Thyroid gland (tissue), 4 donors: ENCODE measurements around the gene IQCE. TPM values are rescaled to one million over a fixed set of nuclear protein-coding genes. Genes with fewer than 3 reads are reported as not detected.

Experiments used
- DNase-seq, 2 donors: peaks; one replicate each; pipeline ENCODE4 v3.0.0-alpha.2; 2019
- H3K27ac ChIP-seq, 3 donors: fragments of 200-600 bp; sonication (generic); 1 replicate in 2 of 3; 2 replicates in 1 of 3; pipeline ENCODE4 v1.5.1; 2016 to 2019; ENCODE audit warnings: mild to moderate bottlenecking in 1 of 3, moderate library complexity in 1 of 3
- H3K27me3 ChIP-seq: fragments of 200-600 bp; sonication (generic); one replicate; pipeline ENCODE4 v1.5.1; 2019
- H3K36me3 ChIP-seq, 2 donors: fragments of 200-600 bp; sonication (generic); one replicate each; pipeline ENCODE4 v1.5.1; 2016 to 2019
- H3K4me1 ChIP-seq, 2 donors: fragments of 200-600 bp; sonication (generic); one replicate each; pipeline ENCODE4 v1.5.1; 2017 to 2019
- H3K4me3 ChIP-seq, 3 donors: fragments of 200-600 bp; sonication (generic); replicated peaks in 1 of 3; 1 replicate in 2 of 3; 2 replicates in 1 of 3; pipeline ENCODE4 v1.5.1; 2016; ENCODE audit warnings: mild to moderate bottlenecking in 1 of 3
- H3K9me3 ChIP-seq: fragments of 200-600 bp; sonication (generic); one replicate; pipeline ENCODE4 v1.5.1; 2017
- POLR2A ChIP-seq, 2 donors: fragments of 450-650 bp; IDR thresholded peaks; one replicate each; pipeline ENCODE4 v1.6.1; 2017; ENCODE audit warnings: antibody characterized with exemption in 2 of 2, mild to moderate bottlenecking in 2 of 2, moderate library complexity in 1 of 2
- WGBS, 2 donors: methylation state at CpG; one replicate each; pipeline ENCODE4 v1.1.5; 2017; 5-methylcytosine and 5-hydroxymethylcytosine counted together
- intact Hi-C: fragments of 100-400 bp; cut with DNase I; formaldehyde crosslinking; loops from one replicate; pipeline ENCODE4 v1.15.1; 2023
- total RNA-seq, 4 donors: library from RNA; depleted of rRNA; stranded (reverse); fragments of >200 nt; gene quantifications; one replicate each; pipeline ENCODE4 v1.2.3, GENCODE V29; 2016
- TF ChIP-seq, protein P1 (sequence below), 6 experiments: fragments of 200-600 bp in 3 of 6; fragments of 450-650 bp in 3 of 6; sonication (generic) in 3 of 6; IDR thresholded peaks; one replicate each; pipeline ENCODE4 v1.5.1; 2016 to 2019; ENCODE audit warnings: antibody characterized with exemption in 6 of 6, mild to moderate bottlenecking in 2 of 6, inconsistent platforms in 1 of 6, moderate library complexity in 1 of 6

IQCE gene
- total RNA-seq, 4 donors from 2014 or later, result 16.0 to 40.2 (median 37.2) TPM

DNA sequence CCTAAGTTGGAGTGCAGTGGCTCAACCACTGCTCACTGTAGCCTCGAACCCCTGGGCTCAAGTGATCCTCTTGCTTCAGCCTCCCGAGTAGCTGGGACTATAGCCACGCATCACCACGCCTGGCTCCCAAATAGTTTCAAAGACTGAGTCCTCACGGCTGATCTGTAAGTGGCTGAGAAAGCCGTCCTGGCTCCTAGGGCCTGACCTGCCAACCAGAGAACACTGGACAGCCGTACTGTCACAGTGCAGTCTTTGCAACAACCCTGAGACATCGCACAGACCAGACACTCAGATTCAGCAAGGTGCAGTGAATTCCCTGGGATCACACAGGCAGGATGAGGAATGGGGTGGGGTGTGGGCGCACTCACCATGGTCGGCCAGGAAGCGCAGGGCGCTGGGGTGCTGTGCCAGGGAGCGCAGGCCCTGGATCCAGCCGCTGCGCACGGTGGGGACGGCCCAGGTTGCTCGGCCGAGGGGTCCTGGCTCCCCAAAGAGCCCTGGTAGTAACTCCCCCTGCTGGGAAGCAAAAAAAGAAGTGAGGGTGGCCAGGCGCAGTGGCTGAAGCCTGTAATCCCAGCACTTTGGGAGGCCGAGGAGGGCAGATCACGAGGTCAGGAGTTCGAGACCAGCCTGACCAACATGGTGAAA, 14.1 kb upstream of the IQCE start:
- H3K27ac ChIP-seq, result no peak overlapping the region
- no peaks in the 10 kb centered on the region for H3K9me3 ChIP-seq
- H3K36me3 ChIP-seq, result peaks cover 41 to 44% of the 10 kb centered on the region in 2 donors
- TF ChIP-seq POLR2A (IDR thresholded peaks at IDR 0.05), result no peak
- TF ChIP-seq, protein P1, sequence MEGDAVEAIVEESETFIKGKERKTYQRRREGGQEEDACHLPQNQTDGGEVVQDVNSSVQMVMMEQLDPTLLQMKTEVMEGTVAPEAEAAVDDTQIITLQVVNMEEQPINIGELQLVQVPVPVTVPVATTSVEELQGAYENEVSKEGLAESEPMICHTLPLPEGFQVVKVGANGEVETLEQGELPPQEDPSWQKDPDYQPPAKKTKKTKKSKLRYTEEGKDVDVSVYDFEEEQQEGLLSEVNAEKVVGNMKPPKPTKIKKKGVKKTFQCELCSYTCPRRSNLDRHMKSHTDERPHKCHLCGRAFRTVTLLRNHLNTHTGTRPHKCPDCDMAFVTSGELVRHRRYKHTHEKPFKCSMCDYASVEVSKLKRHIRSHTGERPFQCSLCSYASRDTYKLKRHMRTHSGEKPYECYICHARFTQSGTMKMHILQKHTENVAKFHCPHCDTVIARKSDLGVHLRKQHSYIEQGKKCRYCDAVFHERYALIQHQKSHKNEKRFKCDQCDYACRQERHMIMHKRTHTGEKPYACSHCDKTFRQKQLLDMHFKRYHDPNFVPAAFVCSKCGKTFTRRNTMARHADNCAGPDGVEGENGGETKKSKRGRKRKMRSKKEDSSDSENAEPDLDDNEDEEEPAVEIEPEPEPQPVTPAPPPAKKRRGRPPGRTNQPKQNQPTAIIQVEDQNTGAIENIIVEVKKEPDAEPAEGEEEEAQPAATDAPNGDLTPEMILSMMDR (IDR thresholded peaks at IDR 0.05), result no peak
- H3K27me3 ChIP-seq, result no peaks in the 10 kb centered on the region
- WGBS, 2 donors, result 94% methylated on average over 20 to 21 of the region's 23 CpGs
- no peak overlapping the region for H3K4me3 ChIP-seq
- intact Hi-C loops, result no loop called here
- no peaks in the 10 kb centered on the region for H3K4me1 ChIP-seq
- no peak for DNase-seq

- H3K9me3 ChIP-seq, result no peaks in the 10 kb centered on the region
Measured at GRCh38 chr7:2545746-2546425, 12.9 kb upstream of the IQCE start.

DNA sequence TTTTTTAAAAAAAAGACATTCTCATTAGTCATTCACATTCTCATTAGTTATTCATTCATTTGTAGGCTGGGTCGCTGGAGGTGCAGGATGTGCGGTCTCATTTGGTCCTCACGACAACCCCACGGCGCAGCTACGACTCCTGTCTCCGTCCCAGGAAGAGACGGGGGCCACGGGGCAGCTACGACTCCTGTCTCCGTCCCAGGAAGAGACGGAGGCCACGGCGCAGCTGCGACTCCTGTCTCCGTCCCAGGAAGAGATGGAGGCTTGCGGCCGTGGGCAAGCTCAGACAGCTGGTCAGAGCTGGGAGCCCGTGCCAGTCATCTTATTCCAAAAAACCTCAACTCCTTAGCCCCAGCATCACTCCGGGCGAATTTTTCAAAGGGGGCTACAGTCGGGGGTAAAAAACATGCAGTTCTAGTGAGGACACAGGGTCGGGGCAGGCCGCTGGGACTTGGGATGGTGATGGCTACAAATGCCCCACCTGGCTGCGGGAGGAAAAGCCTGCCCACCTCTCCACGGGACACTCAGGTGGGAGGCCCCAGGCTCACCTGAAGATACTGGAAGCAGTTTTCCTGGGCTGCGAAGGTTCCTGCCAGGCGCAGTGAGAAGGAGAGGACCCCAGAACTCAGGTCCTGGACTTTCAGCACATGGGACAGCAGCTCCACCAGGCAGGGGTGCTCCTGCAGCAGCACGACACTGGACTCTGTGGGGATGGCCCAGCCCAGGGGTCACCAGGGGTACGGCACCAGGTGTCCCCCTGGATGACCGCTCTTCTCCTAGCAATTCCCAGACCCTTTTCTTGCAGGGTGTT, 11.8 kb upstream of the IQCE start:
- intact Hi-C loops, result no loop called here
- H3K4me3 ChIP-seq, result no peak overlapping the region
- H3K27ac ChIP-seq, result no peak overlapping the region
- 94 to 96% methylated on average over 25 to 31 of the region's 31 CpGs for WGBS, 2 donors
- no peak for TF ChIP-seq POLR2A (IDR thresholded peaks at IDR 0.05)
- TF ChIP-seq, protein P1 (IDR thresholded peaks at IDR 0.05), result no peak
- no peaks in the 10 kb centered on the region for H3K4me1 ChIP-seq
- H3K9me3 ChIP-seq, result no peaks in the 10 kb centered on the region
- DNase-seq, result no peak
- no peaks in the 10 kb centered on the region for H3K27me3 ChIP-seq
- H3K36me3 ChIP-seq, result peaks cover 35 to 41% of the 10 kb centered on the region in 2 donors

More at GRCh38 chr7:2545746-2546425, 12.9 kb upstream of the IQCE start:
- Histone ChIP-seq H3K27ac (no peak overlapping the region), H3K36me3 (peaks cover 41% of the 10 kb centered on the region in 2 donors), H3K27me3 (no peaks in the 10 kb centered on the region), H3K4me3 (no peak overlapping the region), H3K4me1 (no peaks in the 10 kb centered on the region)
- no peak for DNase-seq
- intact Hi-C loops, result no loop called here
- TF ChIP-seq, protein P1 (IDR thresholded peaks at IDR 0.05), result no peak
- no peak for TF ChIP-seq POLR2A (IDR thresholded peaks at IDR 0.05)
- 95% methylated on average over 7 to 20 of the region's 20 CpGs for WGBS, 2 donors

DNA sequence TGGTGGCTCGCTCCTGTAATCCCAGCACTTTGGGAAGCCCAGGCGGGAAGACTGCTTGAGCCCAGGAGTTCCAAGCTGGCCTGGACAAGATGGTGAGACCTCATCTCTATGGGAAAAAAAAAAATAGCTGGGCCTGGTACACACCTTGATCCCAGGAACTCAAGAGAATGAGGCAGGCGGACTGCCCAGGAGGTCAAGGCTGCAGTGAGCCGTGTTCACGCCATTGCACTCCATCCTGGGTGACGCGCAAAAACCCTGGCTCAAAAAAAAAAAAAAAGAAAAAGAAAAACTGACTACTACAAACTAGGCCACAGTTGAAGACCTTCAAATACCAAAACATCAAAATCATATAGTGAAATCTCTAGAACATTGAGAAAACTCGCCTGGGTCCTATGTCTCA, 7.4 kb upstream of the IQCE start:
- no peak overlapping the region for H3K4me3 ChIP-seq
- peaks cover 9 to 10% of the 10 kb centered on the region in 2 donors for H3K4me1 ChIP-seq
- peaks cover 9 to 12% of the 10 kb centered on the region in 2 donors for H3K36me3 ChIP-seq
- H3K27ac ChIP-seq, result no peak overlapping the region
- H3K27me3 ChIP-seq, result no peaks in the 10 kb centered on the region
- 96 to 97% methylated on average over 8 of the region's 8 CpGs for WGBS, 2 donors
- DNase-seq, result no peak
- intact Hi-C loops, result loop anchor here (5.0 to 10.0 kb wide), 2 partner anchors 69 to 293 kb away; partner anchors contain the start of gene GNA12
- TF ChIP-seq, protein P1 (IDR thresholded peaks at IDR 0.05), result no peak
- TF ChIP-seq POLR2A (IDR thresholded peaks at IDR 0.05), result no peak
- no peaks in the 10 kb centered on the region for H3K9me3 ChIP-seq
